Measurements from ENCODE around the gene LRCOL1. TPM values are rescaled to one million over a fixed set of nuclear protein-coding genes. Genes with fewer than 3 reads are reported as not detected.

Gene LRCOL1
- total RNA-seq, 1 experiment from 2014 or later, result not detected

GRCh38 chr12:132560614-132561426, 49.6 kb downstream of the LRCOL1 start (continued):
- TF ChIP-seq REST (IDR thresholded peaks at IDR 0.05; ENCODE audit: low read depth), result no peak
- no peak for TF ChIP-seq SP1 (IDR thresholded peaks at IDR 0.05; ENCODE audit: low read depth)

- RAD21 ChIA-PET (ENCODE audit: low non-redundant PET in 1 of 2, low total read pairs in 2 of 2, uncharacterized antibody in 2 of 2, unreplicated experiment in 2 of 2), result interaction anchor here in 1 of 2 experiments (0.6 kb wide), 1 partner anchor 37 kb away, joined by 3 read pairs; no protein-coding TSS in a partner anchor
- no peak overlapping the region for H2AFZ ChIP-seq (ENCODE audit: low read depth, low read length, poor library complexity, severe bottlenecking)
- no peaks in the 10 kb centered on the region; a peak in 2 of 4 replicates for H3K36me3 ChIP-seq (ENCODE audit: control insufficient read depth in 1 of 2, insufficient read depth in 2 of 2, low read length in 2 of 2)
- H3K4me1 ChIP-seq (ENCODE audit: control insufficient read depth in 1 of 2, insufficient read depth in 2 of 2, low read length in 2 of 2), result peaks cover 5 to 18% of the 10 kb centered on the region in 2 experiments; a peak in 2 of 4 replicates
- peaks cover 51% of the 10 kb centered on the region for H3K79me2 ChIP-seq (ENCODE audit: insufficient read depth, low read length)
- no TSS peak for BruUV-seq (replicated peaks)
- CTCF ChIA-PET, result interaction anchor here (0.9 to 1.5 kb wide), 10 partner anchors 9 to 406 kb away, joined by 3 to 8 read pairs (median 6); no protein-coding TSS in a partner anchor
- H3K4me2 ChIP-seq (ENCODE audit: low read length), result peak overlapping the region; percentile 98
- no peaks in the 10 kb centered on the region for H3K9me3 ChIP-seq (ENCODE audit: control insufficient read depth in 1 of 2, insufficient read depth in 1 of 2, low read depth in 1 of 2, low read length in 2 of 2)
- POLR2A ChIA-PET, result no interaction called here
- DNase-seq (ENCODE audit: low read depth, low spot score), result no peak
- no peaks in the 10 kb centered on the region for H3K9me2 ChIP-seq (ENCODE audit: insufficient read depth)
- H3K27ac ChIP-seq (ENCODE audit: low read depth, low read length), result peak overlapping the region; percentile 96
- peaks cover 9% of the 10 kb centered on the region; the same call in 1 of the 2 replicates for H4K20me1 ChIP-seq (ENCODE audit: insufficient read depth)
- ATAC-seq, result peak; percentile 30
- no peaks in the 10 kb centered on the region for H3K27me3 ChIP-seq (ENCODE audit: insufficient read depth, low read length)
- peak overlapping the region; percentile 87 to 96 for H3K4me3 ChIP-seq (replicated peaks in 1 of 2; ENCODE audit: low read depth in 1 of 2, low read length in 2 of 2)
- H3K9ac ChIP-seq (ENCODE audit: low read length), result peak overlapping the region; percentile 94
- intact Hi-C loops (cut with micrococcal nuclease), result loop anchor here (2.0 kb wide), 1 partner anchor 55 kb away; no protein-coding TSS in a partner anchor
- TF ChIP-seq EZH2phosphoT487 (IDR thresholded peaks at IDR 0.05; ENCODE audit: borderline replicate concordance) (no peak), CBX3 (IDR thresholded peaks at IDR 0.05; ENCODE audit: low read depth) (no peak), ZBTB33 (IDR thresholded peaks at IDR 0.05; ENCODE audit: extremely low read depth, insufficient replicate concordance, low read length) (no peak), ZNF274 (IDR thresholded peaks at IDR 0.05; ENCODE audit: low read depth, low read length) (no peak), ATF3 (IDR thresholded peaks at IDR 0.05) (no peak), RAD21 (IDR thresholded peaks at IDR 0.05; ENCODE audit: low read depth) (no peak), POLR2AphosphoS5 (IDR thresholded peaks at IDR 0.05; ENCODE audit: low read depth, low read length) (no peak), JUND (IDR thresholded peaks at IDR 0.05) (no peak), ELF1 (IDR thresholded peaks at IDR 0.05; ENCODE audit: borderline replicate concordance, low read depth) (no peak), MAX (IDR thresholded peaks at IDR 0.05) (peak; percentile 46; the same call in 1 of the 2 replicates), CTCF (IDR thresholded peaks at IDR 0.05 in 2 of 3, conservative IDR thresholded peaks at IDR 0.05 in 1 of 3; ENCODE audit: borderline replicate concordance in 1 of 3, insufficient read depth in 1 of 3, low read depth in 2 of 3, low read length in 2 of 3) (no peak), ZFX (IDR thresholded peaks at IDR 0.05) (peak; percentile 39; the same call in 1 of the 2 replicates), EGR1 (IDR thresholded peaks at IDR 0.05; ENCODE audit: low read depth) (no peak)
Observed at GRCh38 chr12:132560364-132560613, 50.1 kb downstream of the LRCOL1 start.
